Measurements from ENCODE around the gene POLR3H.
A peak's percentile ranks its signal among the peaks of the same experiment; 100 is the strongest.

Gene POLR3H

DNA sequence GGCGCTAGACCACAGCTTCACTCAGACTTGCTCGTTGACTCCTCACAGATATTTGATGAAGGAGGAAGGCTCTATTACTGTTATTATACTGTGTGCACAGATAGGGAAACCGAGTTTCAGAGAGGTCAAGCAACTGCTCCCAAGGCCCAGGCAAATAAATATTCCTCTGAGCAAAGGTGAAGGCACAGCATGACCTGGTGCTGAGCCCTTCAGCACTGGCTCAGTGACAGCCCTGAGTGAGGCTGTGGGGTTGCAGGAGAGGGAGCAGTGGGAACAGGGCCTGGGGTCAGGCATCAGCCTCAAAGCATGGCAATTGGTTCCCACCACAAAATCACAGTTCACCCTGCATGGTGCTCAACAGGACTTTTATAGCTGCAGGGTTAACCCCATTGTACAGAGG is 7.1 kb downstream of the POLR3H start:
- TF ChIP-seq POLR2A (IDR thresholded peaks at IDR 0.05; ENCODE audit: low read length) (no peak), GATA1 (IDR thresholded peaks at IDR 0.05; ENCODE audit: low read depth, low read length) (no peak)
- no peak for DNase-seq

DNA sequence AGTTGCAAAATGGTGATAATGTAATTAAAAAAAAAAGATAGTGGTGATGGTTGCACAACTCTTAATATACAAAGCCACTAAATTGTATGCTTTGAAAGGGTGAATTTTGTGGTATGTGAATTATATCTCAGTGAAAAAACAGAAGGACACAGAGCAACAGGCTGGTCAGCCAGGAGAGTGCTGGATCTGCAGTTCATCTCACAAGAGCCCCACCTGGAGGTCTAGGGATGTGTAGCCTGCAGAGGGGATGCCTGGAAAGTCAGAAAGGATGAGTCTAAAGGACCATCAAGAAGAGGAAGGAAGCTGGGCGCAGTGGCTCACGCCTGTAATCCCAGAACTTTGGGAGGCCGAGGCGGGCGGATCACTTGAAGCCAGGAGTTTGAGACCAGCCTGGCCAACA is 9.0 kb downstream of the POLR3H start:
- TF ChIP-seq GATA1 (IDR thresholded peaks at IDR 0.05; ENCODE audit: low read depth, low read length) (no peak), POLR2A (IDR thresholded peaks at IDR 0.05; ENCODE audit: low read length) (no peak)
- peak; percentile 27 to 31 for DNase-seq

GRCh38 chr22:41534219-41534618 is 10.1 kb downstream of the POLR3H start:
- peak in 1 of 2 experiments; percentile 14 for DNase-seq
- TF ChIP-seq POLR2A (IDR thresholded peaks at IDR 0.05; ENCODE audit: low read length) (no peak), GATA1 (IDR thresholded peaks at IDR 0.05; ENCODE audit: low read depth, low read length) (no peak)

DNA sequence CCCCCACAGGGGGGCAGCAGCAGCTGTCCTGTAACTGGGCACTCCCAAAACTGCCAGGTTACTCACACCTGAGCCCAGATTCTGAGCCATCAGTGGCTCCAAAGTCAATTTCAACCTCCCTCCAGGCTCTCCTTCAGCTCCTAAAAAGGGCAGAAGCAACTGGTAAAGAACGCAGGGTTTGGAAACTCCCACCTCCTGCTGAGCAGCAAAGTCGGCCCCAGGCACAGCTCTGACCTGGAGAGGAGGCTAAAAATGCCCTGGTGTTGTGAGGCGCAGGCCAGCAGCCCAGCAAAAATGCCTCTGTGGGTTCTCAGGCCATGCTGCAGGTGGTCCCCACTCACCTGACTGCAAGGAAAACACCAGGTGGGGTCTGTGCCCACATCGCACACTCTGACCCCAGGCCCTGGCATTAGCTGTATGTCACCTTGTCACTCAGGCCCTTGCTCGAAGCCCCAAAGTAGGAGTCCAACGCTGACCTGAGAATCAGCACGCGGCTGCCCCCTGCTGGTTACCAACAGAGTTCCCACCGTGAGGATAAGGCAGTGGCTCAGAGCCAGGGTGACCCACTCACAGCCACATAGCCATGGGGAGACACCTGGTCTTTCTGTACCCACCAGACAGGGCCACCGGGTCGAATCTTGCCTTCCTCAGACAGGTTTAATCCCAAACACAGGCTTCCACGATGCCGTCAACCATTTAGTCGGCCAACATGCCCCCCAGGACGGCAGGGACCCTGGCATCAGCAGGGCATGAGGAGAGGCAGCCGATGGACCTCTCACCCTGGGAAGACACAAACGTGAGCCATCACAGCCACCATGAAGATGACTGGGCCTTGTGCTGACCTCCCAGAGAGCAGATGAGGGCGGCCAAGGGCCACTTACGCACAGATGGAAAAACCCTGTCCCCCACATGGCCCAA is 11.1 kb downstream of the POLR3H start:
- TF ChIP-seq POLR2A (IDR thresholded peaks at IDR 0.05; ENCODE audit: low read length) (no peak), GATA1 (IDR thresholded peaks at IDR 0.05; ENCODE audit: low read depth, low read length) (no peak)
- DNase-seq, result peak; percentile 83 to 90

DNA sequence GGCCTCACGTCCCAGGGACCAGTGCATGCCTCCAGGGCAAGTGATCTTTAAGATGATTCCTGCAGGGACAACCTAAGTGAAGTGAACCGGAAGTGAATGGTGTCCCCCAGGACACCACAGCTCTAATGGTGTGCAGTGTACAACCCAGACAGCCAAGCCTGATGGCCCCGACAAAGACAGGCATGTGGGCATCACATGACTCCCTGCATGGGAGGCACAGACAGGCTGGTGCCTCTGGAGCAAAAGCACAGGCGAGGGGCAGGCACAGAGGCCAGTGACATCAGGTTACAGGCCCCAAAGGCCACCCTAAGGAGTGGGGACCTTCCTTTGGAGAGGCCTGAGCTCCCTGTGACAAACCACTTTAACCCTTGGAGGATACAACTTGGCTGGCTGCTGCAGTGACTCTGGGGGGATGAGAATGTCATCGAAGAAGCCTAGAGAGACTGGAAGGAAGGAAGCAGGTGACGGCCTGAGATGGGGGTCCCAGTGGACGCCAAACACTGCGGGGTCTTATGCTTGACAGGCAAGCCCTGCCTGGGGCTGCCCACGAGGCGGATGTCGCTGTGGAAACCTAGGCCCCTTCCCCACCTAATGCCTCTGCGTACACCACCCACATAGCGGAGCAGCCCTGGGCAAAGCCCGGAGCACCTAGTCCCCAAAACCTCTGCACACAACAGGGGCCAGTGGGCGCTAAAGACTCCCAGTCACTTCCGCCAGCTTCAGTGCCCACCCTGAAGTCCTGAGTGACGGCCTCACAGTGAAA is 12.4 kb downstream of the POLR3H start:
- TF ChIP-seq POLR2A (IDR thresholded peaks at IDR 0.05; ENCODE audit: low read length) (no peak), GATA1 (IDR thresholded peaks at IDR 0.05; ENCODE audit: low read depth, low read length) (no peak)
- DNase-seq, result no peak

DNA sequence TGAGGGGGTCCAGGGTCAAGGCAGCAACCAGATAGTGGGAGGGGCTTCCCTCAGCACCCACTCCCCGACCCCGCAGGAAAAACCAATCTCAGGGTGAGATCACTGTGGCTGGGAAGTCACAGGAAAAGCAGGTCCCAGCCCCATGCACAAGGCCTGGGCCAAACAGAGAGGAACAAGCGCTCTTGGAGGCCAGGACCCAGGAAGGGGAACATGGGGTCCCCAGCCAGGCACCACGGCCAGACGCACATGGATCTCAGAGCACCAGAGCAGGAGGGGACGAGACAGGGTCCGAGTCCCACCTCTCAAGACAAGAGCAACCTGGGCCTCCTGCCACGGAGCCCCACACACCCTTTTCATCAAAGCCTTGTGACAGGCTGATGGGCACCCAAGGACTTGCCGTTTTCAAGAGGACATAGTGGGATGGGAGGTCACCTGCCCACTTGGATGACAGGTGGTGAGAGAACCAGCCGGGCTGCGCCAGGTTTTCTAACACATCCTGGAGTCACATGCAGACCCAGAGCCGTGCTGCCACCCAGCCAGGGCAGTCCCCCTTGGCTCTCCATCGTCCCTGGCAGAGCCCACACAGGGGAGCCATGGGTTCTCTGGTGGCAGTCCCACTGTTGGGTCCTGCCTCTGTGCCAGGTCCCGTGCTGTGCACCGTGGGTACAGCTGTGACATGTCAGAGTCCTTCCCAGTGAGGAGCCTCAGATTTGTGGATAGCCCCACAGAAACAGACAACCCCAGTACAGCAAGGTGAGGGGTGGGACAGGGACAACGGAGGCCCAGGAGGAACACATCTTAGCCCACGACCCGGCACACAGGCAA is 13.2 kb downstream of the POLR3H start:
- no peak for TF ChIP-seq GATA1 (IDR thresholded peaks at IDR 0.05; ENCODE audit: low read depth, low read length)
- TF ChIP-seq POLR2A (IDR thresholded peaks at IDR 0.05; ENCODE audit: low read length), result no peak
- no peak for DNase-seq

GRCh38 chr22:41528938-41529561 is 15.2 kb downstream of the POLR3H start:
- TF ChIP-seq POLR2A (IDR thresholded peaks at IDR 0.05; ENCODE audit: low read length) (no peak), GATA1 (IDR thresholded peaks at IDR 0.05; ENCODE audit: low read depth, low read length) (no peak)

GRCh38 chr22:41528132-41528766 is 16.0 kb downstream of the POLR3H start:
- TF ChIP-seq GATA1 (IDR thresholded peaks at IDR 0.05; ENCODE audit: low read depth, low read length) (no peak), POLR2A (IDR thresholded peaks at IDR 0.05; ENCODE audit: low read length) (no peak)
- no peak for DNase-seq

More at GRCh38 chr22:41528938-41529561, 15.2 kb downstream of the POLR3H start:
- no peak for DNase-seq

- peak; percentile 66 to 85 for DNase-seq
- no peak for TF ChIP-seq GATA1 (IDR thresholded peaks at IDR 0.05; ENCODE audit: low read depth, low read length)
Measured at GRCh38 chr22:41526830-41527799, 17.2 kb downstream of the POLR3H start.

GRCh38 chr22:41526226-41526829 is 17.9 kb downstream of the POLR3H start:
- TF ChIP-seq POLR2A (IDR thresholded peaks at IDR 0.05; ENCODE audit: low read length) (no peak), GATA1 (IDR thresholded peaks at IDR 0.05; ENCODE audit: low read depth, low read length) (no peak)
- no peak for DNase-seq

DNA sequence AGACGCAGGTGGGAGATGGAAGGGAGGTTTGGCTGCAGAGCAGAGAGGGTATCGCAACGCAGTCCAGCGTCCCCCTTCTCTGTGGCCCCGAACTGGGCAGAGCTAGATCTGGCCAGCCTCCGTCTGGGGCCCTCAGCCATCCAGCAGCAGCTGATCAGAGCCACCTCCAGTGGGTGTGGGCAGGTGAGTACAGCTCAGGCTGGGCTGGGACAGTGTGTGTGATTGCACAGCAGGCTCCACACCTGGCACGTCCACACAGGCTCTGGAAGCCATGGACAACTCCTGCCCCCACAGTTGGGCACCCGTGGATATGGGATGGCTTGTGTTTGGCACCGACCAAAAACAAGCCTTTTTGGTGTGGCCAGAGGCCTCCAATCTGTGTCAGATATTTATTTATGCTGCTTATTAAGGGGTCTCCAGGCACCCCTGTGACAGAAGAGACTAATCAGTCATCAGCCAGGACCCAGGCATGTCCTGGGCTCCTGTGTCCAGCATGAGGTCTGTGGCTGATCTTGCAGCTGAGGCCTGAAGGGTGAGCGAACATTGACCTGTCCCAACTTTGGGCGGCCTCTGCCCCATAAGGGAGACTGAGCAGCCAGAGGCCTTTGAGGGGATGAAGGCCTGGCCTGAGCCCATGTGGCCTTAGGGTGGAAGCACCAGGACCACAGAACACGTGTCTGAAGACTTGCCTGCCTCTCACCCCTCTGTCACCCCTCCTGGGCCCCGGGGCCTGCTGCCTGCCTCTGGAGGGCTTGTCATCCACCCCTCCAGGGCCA is 18.6 kb downstream of the POLR3H start:
- no peak for DNase-seq
- TF ChIP-seq POLR2A (IDR thresholded peaks at IDR 0.05; ENCODE audit: low read length) (no peak), GATA1 (IDR thresholded peaks at IDR 0.05; ENCODE audit: low read depth, low read length) (no peak)

Data from erythroblast (primary cell).